Prostate gland (tissue), 2 donors: Measurements from ENCODE around the gene PIK3C3. TPM values are rescaled to one million over a fixed set of nuclear protein-coding genes. Genes with fewer than 3 reads are reported as not detected.
"Not testable (repeated sequence)": the region's sequence is repeated elsewhere in the genome, so short reads cannot be mapped to it uniquely, and the experiment has no call there.

Source experiments
- DNase-seq: peaks from one replicate; pipeline ENCODE4 v3.0.0-alpha.2; 2019; ENCODE audit warnings: low spot score
- H3K27ac ChIP-seq, 2 donors: fragments of 200-600 bp; sonication (generic); 2 replicates each; pipeline ENCODE4 v1.5.1; 2017 to 2019
- H3K27me3 ChIP-seq: fragments of 200-600 bp; sonication (generic); replicated peaks from 2 replicates; pipeline ENCODE4 v1.5.1; 2019; ENCODE audit not compliant: insufficient read depth
- H3K36me3 ChIP-seq, 2 donors: fragments of 200-600 bp; sonication (generic); 1 replicate in 1 of 2; 2 replicates in 1 of 2; pipeline versions ENCODE4 v1.5.1 to v1.8.1; 2017 to 2019
- H3K4me1 ChIP-seq: fragments of 200-600 bp; sonication (generic); replicated peaks from 2 replicates; pipeline ENCODE4 v1.5.1; 2019
- H3K4me3 ChIP-seq, 2 donors: fragments of 200-600 bp; sonication (generic); 2 replicates each; pipeline ENCODE4 v1.5.1; 2017 to 2019
- H3K9me3 ChIP-seq: fragments of 200-600 bp; sonication (generic); 2 replicates; pipeline ENCODE4 v1.5.1; 2017
- CTCF ChIP-seq, 4 experiments: fragments of 200-600 bp in 2 of 4; fragments of 450-650 bp in 2 of 4; sonication (generic) in 2 of 4; IDR thresholded peaks; 1 replicate in 3 of 4; 2 replicates in 1 of 4; pipeline ENCODE4 v1.5.1; 2016 to 2019; ENCODE audit warnings: antibody characterized with exemption in 4 of 4, mild to moderate bottlenecking in 2 of 4, moderate library complexity in 2 of 4
- POLR2A ChIP-seq: fragments of 450-650 bp; IDR thresholded peaks from one replicate; pipeline ENCODE4 v1.6.1; 2016; ENCODE audit warnings: antibody characterized with exemption, mild to moderate bottlenecking
- POLR2AphosphoS5 ChIP-seq: sonication (generic); formaldehyde crosslinking; IDR thresholded peaks from one replicate; pipeline ENCODE4 v1.6.1; 2017; ENCODE audit warnings: antibody characterized with exemption
- WGBS: methylation state at CpG from one replicate; pipeline ENCODE4 v1.1.5; 2018; 5-methylcytosine and 5-hydroxymethylcytosine counted together
- intact Hi-C: fragments of 100-400 bp; cut with DNase I; formaldehyde crosslinking; loops from one replicate; pipeline ENCODE4 v1.14.2; 2022
- total RNA-seq, 2 donors: library from RNA; depleted of rRNA; stranded (reverse); fragments of >200 nt; gene quantifications; one replicate each; pipeline ENCODE4 v1.1.0, GENCODE V29; 2016

PIK3C3 gene
- total RNA-seq, 2 donors from 2014 or later, result 42.8 to 48.1 TPM

- TF ChIP-seq CTCF (IDR thresholded peaks at IDR 0.05), result no peak
- no peak for TF ChIP-seq POLR2AphosphoS5
- TF ChIP-seq POLR2A, result no peak
- Histone ChIP-seq H3K9me3 (no peaks in the 10 kb centered on the region), H3K27ac (no peak overlapping the region), H3K4me1 (no peaks in the 10 kb centered on the region), H3K36me3 (no peaks in the 10 kb centered on the region), H3K4me3 (no peak overlapping the region), H3K27me3 (no peaks in the 10 kb centered on the region)
- intact Hi-C loops, result no loop called here
- WGBS, result 98% methylated on average over 2 of the region's 2 CpGs
- no peak for DNase-seq
Observed at GRCh38 chr18:42004653-42005052, 49.6 kb downstream of the PIK3C3 start.

- H3K4me3 ChIP-seq, result no peak overlapping the region
- H3K36me3 ChIP-seq, result no peaks in the 10 kb centered on the region
- DNase-seq, result no peak
- no peaks in the 10 kb centered on the region for H3K27me3 ChIP-seq
- TF ChIP-seq POLR2A (no peak), POLR2AphosphoS5 (no peak), CTCF (IDR thresholded peaks at IDR 0.05) (no peak)
- intact Hi-C loops, result no loop called here
- no peaks in the 10 kb centered on the region for H3K4me1 ChIP-seq
- no peaks in the 10 kb centered on the region for H3K9me3 ChIP-seq
- no peak overlapping the region for H3K27ac ChIP-seq
Observed at GRCh38 chr18:42005782-42006181, 50.7 kb downstream of the PIK3C3 start.

GRCh38 chr18:42009457-42009856 lies 54.4 kb downstream of the PIK3C3 start:
- H3K4me1 ChIP-seq, H3K27ac ChIP-seq, intact Hi-C loops, H3K4me3 ChIP-seq, H3K27me3 ChIP-seq, H3K9me3 ChIP-seq, DNase-seq, H3K36me3 ChIP-seq: not testable (repeated sequence)

DNA sequence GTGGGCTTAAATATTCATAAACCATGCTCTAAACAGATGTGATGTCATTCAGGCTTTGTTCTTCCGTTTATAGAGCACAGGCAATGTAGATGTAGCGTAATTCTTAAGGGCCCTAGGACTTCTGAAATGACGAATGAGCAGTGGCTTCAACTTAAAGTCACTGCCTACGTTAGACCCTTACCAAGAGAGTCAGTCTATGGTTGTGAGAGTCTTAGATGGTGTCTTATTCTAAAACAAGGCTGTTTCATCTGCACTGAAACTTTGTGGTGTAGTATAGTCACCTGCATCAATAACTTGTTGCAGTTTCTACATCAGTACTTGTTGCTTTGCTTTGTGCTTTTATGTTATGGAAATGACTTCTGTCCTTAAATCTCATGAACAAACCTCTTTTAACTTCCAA lies 56.0 kb downstream of the PIK3C3 start:
- no peaks in the 10 kb centered on the region for H3K27me3 ChIP-seq
- 94% methylated on average over 4 of the region's 4 CpGs for whole genome bisulfite sequencing
- no peak overlapping the region for H3K27ac ChIP-seq
- TF ChIP-seq POLR2A (no peak), CTCF (IDR thresholded peaks at IDR 0.05) (no peak), POLR2AphosphoS5 (no peak)
- no peak overlapping the region for H3K4me3 ChIP-seq
- DNase-seq, result no peak
- H3K9me3 ChIP-seq, result no peaks in the 10 kb centered on the region
- no peaks in the 10 kb centered on the region for H3K36me3 ChIP-seq
- intact Hi-C loops, result no loop called here
- H3K4me1 ChIP-seq, result no peaks in the 10 kb centered on the region

GRCh38 chr18:42018831-42019230 lies 63.8 kb downstream of the PIK3C3 start:
- H3K27ac ChIP-seq, result no peak overlapping the region
- 87% methylated on average over 4 of the region's 4 CpGs for WGBS

More at GRCh38 chr18:42018831-42019230, 63.8 kb downstream of the PIK3C3 start:
- Histone ChIP-seq H3K4me3 (no peak overlapping the region), H3K9me3 (no peaks in the 10 kb centered on the region), H3K36me3 (no peaks in the 10 kb centered on the region), H3K27me3 (no peaks in the 10 kb centered on the region), H3K4me1 (no peaks in the 10 kb centered on the region)
- TF ChIP-seq POLR2AphosphoS5, result no peak
- no peak for TF ChIP-seq CTCF (IDR thresholded peaks at IDR 0.05)
- TF ChIP-seq POLR2A, result no peak
- no peak for DNase-seq
- intact Hi-C loops, result no loop called here
